GM12878 (cell line): ENCODE data around the gene LHX6. TPM values are rescaled to one million over a fixed set of nuclear protein-coding genes. Genes with fewer than 3 reads are reported as not detected.

Experiments
- ATAC-seq: fragments of 200-7000 bp; cut with Tn5 transposase; 3 replicates; pipeline ENCODE4 v1.9.1; 2020; ENCODE audit warnings: mild to moderate bottlenecking, moderate library complexity
- BruUV-seq: library from RNA; stranded (reverse); fragments of 400-500 nt; replicated peaks from 2 replicates; lab custom pipeline; 2021; lab: Mats Ljungman, UMichigan
- CTCF ChIA-PET: fragments of 300-600 bp; sonication (Branson Sonifier 250); formaldehyde crosslinking; extraction: SDS; loops from one replicate; lab custom pipeline; 2021; ENCODE audit warnings: inconsistent platforms; lab: Yijun Ruan, JAX
- POLR2A ChIA-PET: fragments of 350-600 bp; formaldehyde crosslinking; extraction: SDS; loops from one replicate; lab custom pipeline; 2021; ENCODE audit warnings: inconsistent platforms; lab: Charles Lee
- RAD21 ChIA-PET: fragments of 300-600 bp; sonication (Branson Sonifier 250); formaldehyde crosslinking; loops from one replicate; lab custom pipeline; 2023; ENCODE audit warnings: antibody characterized with exemption; ENCODE audit not compliant: unreplicated experiment; lab: Charles Lee
- SMC1A ChIA-PET: fragments of 300-600 bp; sonication (Branson Sonifier 250); formaldehyde crosslinking; loops from one replicate; lab custom pipeline; 2023; ENCODE audit not compliant: unreplicated experiment, uncharacterized antibody; lab: Charles Lee
- DNase-seq: peaks from one replicate; pipeline ENCODE4 v3.0.0-alpha.2; 2011; ENCODE audit warnings: low read depth, low spot score
- FAIRE-seq: peaks from 3 replicates; lab custom pipeline; 2011; peaks lifted over from hg19 to GRCh38; lab: Jason Lieb, UNC
- H2AFZ ChIP-seq: 2 replicates; pipeline ENCODE4 v1.6.0; 2011; ENCODE audit warnings: low read depth, low read length, control low read depth; ENCODE audit not compliant: control insufficient read depth
- H3K27ac ChIP-seq: 2 replicates; pipeline ENCODE4 v1.5.1; 2011; ENCODE audit warnings: control low read depth; ENCODE audit not compliant: control insufficient read depth, insufficient read depth
- H3K27me3 ChIP-seq, 2 experiments: replicated peaks in 1 of 2; 2 replicates each; pipeline versions ENCODE4 v1.6.0 to v1.6.1; 2011; ENCODE audit warnings: low read length in 1 of 2; ENCODE audit not compliant: control insufficient read depth in 2 of 2, insufficient read depth in 2 of 2
- H3K36me3 ChIP-seq, 2 experiments: 2 replicates each; pipeline ENCODE4 v1.5.1; 2011; ENCODE audit warnings: low read length in 1 of 2; ENCODE audit not compliant: control insufficient read depth in 2 of 2, insufficient read depth in 2 of 2
- H3K4me1 ChIP-seq: 2 replicates; pipeline ENCODE4 v1.6.1; 2011; ENCODE audit warnings: mild to moderate bottlenecking, low read length, moderate library complexity, mixed read lengths; ENCODE audit not compliant: control insufficient read depth, insufficient read depth
- H3K4me2 ChIP-seq: 2 replicates; pipeline ENCODE4 v1.6.0; 2011; ENCODE audit warnings: control low read depth; ENCODE audit not compliant: control insufficient read depth, insufficient read depth
- H3K4me3 ChIP-seq: fragments of 200-600 bp; sonication (generic); 2 replicates; pipeline ENCODE4 v1.5.1; 2016
- H3K79me2 ChIP-seq: 2 replicates; pipeline ENCODE4 v1.6.0; 2011; ENCODE audit warnings: low read length; ENCODE audit not compliant: control insufficient read depth, insufficient read depth
- H3K9ac ChIP-seq: 2 replicates; pipeline ENCODE4 v1.8.0; 2011; ENCODE audit warnings: low read length, control low read depth, mixed read lengths; ENCODE audit not compliant: control insufficient read depth, insufficient read depth
- H3K9me3 ChIP-seq: replicated peaks from 3 replicates; pipeline ENCODE4 v1.5.1; 2011; ENCODE audit warnings: mild to moderate bottlenecking, low read length; ENCODE audit not compliant: control insufficient read depth, insufficient read depth
- H4K20me1 ChIP-seq: 2 replicates; pipeline ENCODE4 v1.6.0; 2011; ENCODE audit not compliant: control insufficient read depth, insufficient read depth
- CHD2 ChIP-seq: IDR thresholded peaks from 2 replicates; pipeline ENCODE4 v1.6.1; 2011; ENCODE audit warnings: low read depth, low read length, improper control_type of control experiment, borderline replicate concordance
- ETV6 ChIP-seq, 2 experiments: fragments of 450-650 bp in 1 of 2; IDR thresholded peaks in 1 of 2; conservative IDR thresholded peaks in 1 of 2; 2 replicates each; pipeline ENCODE4 v1.6.1; 2014; ENCODE audit warnings: antibody characterized with exemption in 1 of 2, borderline replicate concordance in 1 of 2, low read depth in 1 of 2, mild to moderate bottlenecking in 1 of 2, moderate library complexity in 1 of 2
- NR2C1 ChIP-seq: fragments of 450-650 bp; IDR thresholded peaks from 2 replicates; pipeline ENCODE4 v1.6.1; 2017; ENCODE audit warnings: antibody characterized with exemption, mild to moderate bottlenecking, moderate library complexity
- RB1 ChIP-seq: fragments of 450-650 bp; formaldehyde crosslinking; IDR thresholded peaks from 2 replicates; pipeline ENCODE4 v1.6.1; 2017; ENCODE audit warnings: mild to moderate bottlenecking, borderline replicate concordance
- RUNX3 ChIP-seq: IDR thresholded peaks from 2 replicates; pipeline ENCODE4 v1.6.1; 2012; ENCODE audit warnings: low read length, inconsistent platforms
- WGBS: methylation state at CpG from one replicate; pipeline ENCODE4 v1.1.6; 2016; ENCODE audit warnings: low lambda C conversion rate; ENCODE audit not compliant: insufficient replicate concordance, insufficient coverage; ENCODE audit errors: missing lambda C conversion rate; 5-methylcytosine and 5-hydroxymethylcytosine counted together
- in situ Hi-C: fragments of 300-500 bp; cut with MboI; formaldehyde crosslinking; loops from 9 replicates; pipeline ENCODE4 v1.14.3; 2018; ENCODE audit warnings: mixed read lengths
- intact Hi-C: fragments of 100-400 bp; cut with micrococcal nuclease; formaldehyde crosslinking; loops from one replicate; pipeline ENCODE4 v1.14.2; 2022; ENCODE audit not compliant: unreplicated experiment
- polyA plus RNA-seq, 11 experiments: library from polyadenylated mRNA; depleted of rRNA in 4 of 11; unstranded in 6 of 11; stranded (reverse) in 5 of 11; fragments of >200 nt; fragmentation: Nextera tagmentation in 4 of 11; fragmentation: Illumina TruSeq in 1 of 11; extraction: Ambion mirVana in 4 of 11; extraction: Trizol in 1 of 11; gene quantifications; 1 replicate in 1 of 11; 2 replicates in 10 of 11; pipeline versions ENCODE4 v1.2.1 to v1.2.3, GENCODE V29; 2011 to 2016; ENCODE audit warnings: inconsistent platforms in 2 of 11, missing spikeins in 2 of 11, low read depth in 1 of 11
- total RNA-seq, 4 experiments: library from RNA; depleted of rRNA in 3 of 4; stranded (reverse); fragments of >200 nt in 3 of 4; fragmentation: Illumina TruSeq in 1 of 4; extraction: Trizol in 1 of 4; gene quantifications; 2 replicates each; pipeline versions ENCODE4 v1.2.1 to v1.2.3, GENCODE V29; 2013 to 2021

LHX6 gene
- total and polyA plus RNA-seq, 10 of the 15 experiments (the other 5 are each of a cell fraction or from before 2014, with no cell fraction given): not detected

GRCh38 chr9:122159925-122160246 is 68.9 kb downstream of the LHX6 start:
- no TSS peak for BruUV-seq
- ChIA-PET RAD21 (no interaction called here), SMC1A (no interaction called here), POLR2A (interaction anchor here (1.0 to 1.2 kb wide), 2 partner anchors 12 to 105 kb away, joined by 3 read pairs; partner anchors contain the start of genes MRRF and RBM18), CTCF (interaction anchor here (1.5 to 7.2 kb wide), 3 partner anchors 15 to 38 kb away, joined by 4 to 43 read pairs (median 5); no protein-coding TSS in a partner anchor)
- intact Hi-C loops: no loop called here
- Histone ChIP-seq H3K27ac (no peak overlapping the region), H3K4me2 (peak overlapping the region; percentile 88), H2AFZ (peak overlapping the region; percentile 90), H4K20me1 (no peaks in the 10 kb centered on the region), H3K4me3 (peak overlapping the region; percentile 98; the same call in 1 of the 2 replicates), H3K9ac (no peak overlapping the region), H3K79me2 (peaks cover 25% of the 10 kb centered on the region), H3K4me1 (no peaks in the 10 kb centered on the region), H3K36me3 (no peaks in the 10 kb centered on the region), H3K27me3 (peaks cover 0 to 8% of the 10 kb centered on the region in 2 experiments; a peak in 1 of 4 replicates), H3K9me3 (no peaks in the 10 kb centered on the region; the same call in 1 of the 3 replicates)
- in situ Hi-C loops: no loop called here
- ATAC-seq (no peak), FAIRE-seq (no peak), DNase-seq (no peak)
- 33% methylated on average over 6 of the region's 6 CpGs for WGBS
- TF ChIP-seq NR2C1 (no peak), CHD2 (0 out of 2 replicates have a peak, but pooled peaks have one; percentile 2), RUNX3 (no peak), ETV6 (conservative IDR thresholded peaks at IDR 0.05 in 1 of 2, IDR thresholded peaks at IDR 0.05 in 1 of 2; ENCODE audit: borderline replicate concordance in 1 of 2, low read depth in 1 of 2) (no peak), RB1 (no peak)
